NK-92 (cell line): Measurements from ENCODE around the gene SSMEM1.
"Not testable (repeated sequence)": the region's sequence is repeated elsewhere in the genome, so short reads cannot be mapped to it uniquely, and the experiment has no call there.

Experiments
- DNase-seq: peaks from one replicate; lab custom pipeline; 2025; ENCODE audit not compliant: unreplicated experiment; lab: John Stamatoyannopoulos, UW

The SSMEM1 gene

DNA sequence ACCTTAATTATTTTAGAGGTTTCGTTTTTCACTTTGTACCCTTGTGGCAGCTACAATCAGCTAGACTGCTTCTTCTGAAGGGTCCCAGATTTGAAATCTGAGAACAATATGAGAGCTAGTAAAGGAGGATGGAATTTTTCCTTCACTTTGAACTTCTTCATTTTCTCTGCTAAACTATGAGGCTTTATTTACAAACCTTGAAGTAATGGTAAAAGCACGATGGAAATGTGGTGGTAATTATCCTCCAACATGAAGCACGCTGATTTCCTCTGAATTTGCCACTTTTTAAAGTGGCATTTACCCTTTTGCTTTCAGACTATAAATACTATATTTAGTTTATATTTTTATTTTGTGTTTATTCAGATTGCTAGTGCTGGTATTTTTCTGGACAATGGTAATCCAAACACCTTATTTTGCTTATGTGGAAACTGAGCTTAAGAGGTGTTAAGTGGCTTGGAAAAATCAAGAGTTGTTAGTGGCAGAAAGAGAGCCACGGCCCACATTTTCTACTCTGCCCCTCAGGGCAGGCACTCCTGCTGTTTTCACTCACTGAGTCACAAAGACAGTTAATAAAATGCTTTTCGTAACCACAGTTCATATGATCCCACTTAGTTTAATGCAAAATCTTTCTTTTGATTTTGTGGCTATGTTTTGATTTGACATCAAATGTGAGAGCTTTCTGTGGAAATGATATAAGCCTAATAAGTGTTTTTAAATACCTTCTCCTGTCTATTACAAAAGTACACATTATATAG, 2.7 kb downstream of the SSMEM1 start:
- DNase-seq, result no peak

DNA sequence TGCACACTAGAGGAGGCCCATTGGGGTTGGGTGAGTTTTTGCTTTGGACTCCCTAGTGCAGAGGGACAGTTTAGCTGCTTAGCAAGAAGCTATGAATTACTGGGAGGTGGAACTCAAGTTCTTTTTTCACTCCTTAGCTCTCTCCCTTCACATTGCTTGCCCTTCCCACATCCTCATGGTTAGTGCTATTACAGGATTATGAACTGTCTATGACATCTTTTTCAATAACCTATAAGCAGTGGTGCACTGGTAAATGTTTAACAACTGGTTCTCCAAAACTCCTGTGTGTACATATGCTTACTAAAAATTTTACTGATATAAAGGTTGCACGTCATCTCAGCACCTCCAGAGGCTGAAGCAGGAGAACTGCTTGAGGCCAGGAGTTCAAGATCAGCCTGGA, 6.2 kb downstream of the SSMEM1 start:
- no peak for DNase-seq

DNA sequence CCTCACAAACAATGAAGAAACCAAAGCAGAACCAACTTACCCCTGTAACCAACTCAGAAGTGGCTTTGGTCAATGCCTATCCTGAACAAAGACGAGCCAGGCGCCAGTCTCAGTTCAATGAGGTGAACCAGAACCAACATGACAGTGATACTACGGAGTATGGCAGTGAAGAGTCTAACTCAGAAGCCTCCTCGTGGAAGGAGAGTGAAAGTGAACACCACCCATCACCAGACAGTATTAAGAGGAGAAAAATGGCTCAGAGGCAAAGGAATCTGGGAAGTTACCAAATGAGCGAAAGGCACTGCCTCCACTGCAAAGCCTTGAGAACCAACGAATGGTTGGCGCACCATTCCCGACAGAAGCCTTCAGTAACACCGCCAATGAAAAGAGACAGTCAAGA, 8.4 kb downstream of the SSMEM1 start:
- no peak for DNase-seq

DNA sequence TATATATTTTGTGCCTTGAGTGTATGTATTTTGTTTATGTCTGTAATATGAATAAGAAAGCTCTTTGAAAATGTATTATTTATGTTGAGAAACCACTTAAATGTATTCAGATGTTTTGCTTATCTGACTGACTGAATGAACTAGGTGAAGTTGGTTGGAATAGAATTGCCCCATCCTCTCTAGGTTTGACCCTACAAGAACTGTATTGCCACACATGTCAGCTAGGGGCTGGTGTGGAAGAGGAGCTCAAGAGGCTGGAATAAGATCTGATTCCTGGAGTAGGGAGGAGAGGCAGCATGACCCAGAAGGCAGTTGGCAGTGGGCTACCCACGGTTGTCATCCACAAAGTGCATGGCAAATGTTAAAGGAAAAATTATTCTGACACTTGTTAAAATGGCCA, 9.1 kb downstream of the SSMEM1 start:
- DNase-seq, result no peak

DNA sequence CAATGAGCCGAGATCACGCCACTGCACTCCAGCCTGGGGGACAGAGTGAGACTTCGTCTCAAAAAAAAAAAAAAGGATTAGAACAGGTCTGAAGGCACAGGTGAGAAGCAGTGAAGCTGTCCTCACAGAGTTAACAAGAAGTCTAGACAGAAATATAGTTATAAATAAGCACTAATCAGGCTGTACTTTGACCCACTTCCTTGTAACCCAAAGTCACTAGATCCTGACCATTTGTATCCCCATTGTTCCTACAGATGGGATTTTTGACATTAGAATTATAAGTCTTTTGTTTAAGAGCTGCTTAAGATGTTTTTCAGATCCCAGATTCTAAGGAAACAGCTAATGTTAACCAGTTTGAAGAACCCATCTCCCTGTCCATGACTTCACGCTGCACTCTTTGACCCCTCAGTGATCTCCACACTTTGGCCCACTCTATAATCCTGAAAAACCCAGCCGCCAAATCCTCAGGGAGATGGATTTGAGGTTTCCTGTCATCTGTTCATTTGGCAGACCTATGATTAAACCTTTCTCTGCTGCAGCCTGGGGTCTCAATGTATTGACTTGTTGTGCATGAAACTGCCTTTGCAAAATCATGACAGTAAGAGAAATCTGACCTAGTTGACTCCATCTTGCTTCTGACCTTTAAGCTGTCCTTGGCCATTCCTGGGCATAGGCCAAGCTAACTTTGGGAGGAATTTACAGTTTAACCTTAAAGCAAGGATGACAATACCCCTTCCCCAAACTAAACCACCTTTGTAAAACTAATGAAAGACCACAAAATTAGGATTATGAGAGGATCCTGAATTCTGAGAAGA, 11.4 kb downstream of the SSMEM1 start:
- no peak for DNase-seq

DNA sequence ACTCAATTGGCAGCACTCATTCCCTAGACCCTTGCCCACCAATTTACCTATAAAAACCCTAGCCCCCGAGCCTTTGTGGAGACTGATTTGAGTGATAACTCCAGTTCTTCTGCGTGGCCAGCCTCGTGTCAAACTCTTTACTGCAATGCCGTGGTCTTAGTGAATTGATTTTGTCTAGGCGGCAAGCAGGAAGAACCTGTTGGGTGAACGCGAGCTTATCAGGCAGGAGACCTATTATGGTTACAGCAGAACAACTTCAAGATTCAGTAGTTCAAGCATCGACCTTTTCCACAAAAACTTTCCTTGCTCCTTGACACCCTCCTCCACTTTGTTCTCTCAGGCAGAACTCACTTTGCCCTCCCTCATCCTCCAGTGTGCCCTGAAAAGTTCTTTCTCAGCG, 12.2 kb downstream of the SSMEM1 start:
- DNase-seq, result no peak

DNA sequence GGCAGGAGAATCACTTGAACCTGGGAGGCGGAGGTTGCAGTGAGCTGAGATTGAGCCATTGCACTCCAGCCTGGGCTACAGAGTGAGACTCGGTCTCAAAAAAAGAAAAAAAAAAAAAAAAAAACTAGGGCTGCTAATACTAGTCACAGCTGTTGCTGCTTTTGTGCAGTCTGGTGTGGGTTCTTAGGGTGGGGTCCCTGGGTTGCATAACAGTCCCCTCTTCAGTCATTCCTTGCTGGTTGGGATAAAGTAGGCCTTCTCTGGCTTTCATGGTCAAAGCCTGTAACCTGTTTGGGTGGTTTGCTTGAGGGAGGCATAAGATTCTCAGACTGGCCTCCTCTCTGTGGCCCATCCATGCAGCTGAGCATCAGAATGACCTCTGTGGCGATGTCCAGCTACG, 14.1 kb downstream of the SSMEM1 start:
- no peak for DNase-seq

DNA sequence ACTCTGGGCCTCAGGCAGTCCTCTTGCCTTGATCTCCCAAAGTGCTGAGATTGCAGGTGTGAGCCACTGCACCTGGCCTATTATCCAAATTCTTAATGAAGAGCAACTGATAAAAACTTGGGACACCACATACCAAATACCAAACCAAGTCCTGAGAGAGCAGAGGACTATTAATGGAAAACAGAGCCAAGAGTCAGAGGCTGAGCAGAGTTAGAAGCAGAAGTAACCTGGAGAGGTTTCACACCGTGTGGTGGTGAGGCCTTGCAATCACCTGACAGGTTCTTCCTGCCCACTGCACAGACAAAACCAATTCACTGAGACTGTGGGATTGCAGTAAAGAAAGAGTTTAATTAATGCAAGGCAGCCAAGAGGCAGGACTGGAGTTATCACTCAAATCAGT, 16.0 kb downstream of the SSMEM1 start:
- no peak for DNase-seq

DNA sequence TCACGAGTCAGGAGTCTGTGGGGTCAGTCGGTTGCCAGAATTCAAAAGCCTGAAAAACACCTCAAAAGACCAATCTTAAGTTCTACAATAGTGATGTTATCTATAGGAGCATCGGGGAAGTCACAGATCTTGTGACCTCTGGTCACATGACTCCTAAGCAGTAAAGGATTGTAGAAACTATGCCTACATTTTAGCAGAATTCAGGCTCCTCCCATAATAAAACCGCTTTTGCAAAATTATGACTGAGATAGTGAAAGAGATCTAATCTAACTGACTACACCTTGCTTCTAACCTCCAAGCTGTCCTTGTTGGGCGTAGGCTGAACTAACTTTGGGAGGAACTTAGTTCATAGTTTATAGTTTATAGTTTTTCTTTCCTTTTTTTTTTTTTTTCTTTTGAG, 16.6 kb downstream of the SSMEM1 start:
- no peak for DNase-seq

DNA sequence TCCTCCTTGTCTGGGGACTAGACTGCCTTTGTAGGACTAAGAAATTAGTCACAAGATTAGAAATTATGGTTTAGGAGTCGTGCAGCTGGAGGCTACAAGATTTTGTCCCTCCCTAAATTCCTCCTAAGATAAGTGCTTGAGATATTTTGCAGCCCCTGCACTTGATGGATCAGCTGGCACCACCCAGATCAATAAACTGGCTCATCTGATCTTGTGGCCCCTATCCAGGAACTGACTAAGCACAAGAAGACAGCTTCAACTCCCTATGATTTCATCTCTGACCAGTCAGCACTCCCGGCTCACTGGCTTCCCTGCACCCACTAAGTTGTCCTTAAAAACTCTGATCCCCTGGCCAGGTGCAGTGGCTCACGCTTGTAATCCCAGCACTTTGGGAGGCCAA, 17.3 kb downstream of the SSMEM1 start:
- DNase-seq, result not testable (repeated sequence)

DNA sequence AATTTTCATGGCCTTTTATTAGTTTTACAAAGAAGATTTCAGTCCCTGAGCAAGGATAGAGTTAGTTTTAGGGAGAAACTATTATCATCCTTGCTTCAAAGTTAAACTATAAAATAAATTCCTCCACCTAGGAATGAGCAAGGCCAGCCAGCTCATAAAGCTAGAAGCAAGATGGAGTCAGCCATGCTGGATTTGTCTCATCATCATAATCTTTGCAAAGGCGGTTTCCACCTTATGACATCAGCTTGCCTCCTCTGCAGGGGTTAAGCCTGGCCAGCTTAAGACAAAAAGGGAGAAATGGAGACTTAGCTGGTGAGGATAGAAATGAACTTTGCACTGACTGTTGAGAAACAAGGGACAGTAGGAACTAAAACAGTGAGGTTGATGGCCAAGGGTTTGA, 18.7 kb downstream of the SSMEM1 start:
- DNase-seq, result no peak

DNA sequence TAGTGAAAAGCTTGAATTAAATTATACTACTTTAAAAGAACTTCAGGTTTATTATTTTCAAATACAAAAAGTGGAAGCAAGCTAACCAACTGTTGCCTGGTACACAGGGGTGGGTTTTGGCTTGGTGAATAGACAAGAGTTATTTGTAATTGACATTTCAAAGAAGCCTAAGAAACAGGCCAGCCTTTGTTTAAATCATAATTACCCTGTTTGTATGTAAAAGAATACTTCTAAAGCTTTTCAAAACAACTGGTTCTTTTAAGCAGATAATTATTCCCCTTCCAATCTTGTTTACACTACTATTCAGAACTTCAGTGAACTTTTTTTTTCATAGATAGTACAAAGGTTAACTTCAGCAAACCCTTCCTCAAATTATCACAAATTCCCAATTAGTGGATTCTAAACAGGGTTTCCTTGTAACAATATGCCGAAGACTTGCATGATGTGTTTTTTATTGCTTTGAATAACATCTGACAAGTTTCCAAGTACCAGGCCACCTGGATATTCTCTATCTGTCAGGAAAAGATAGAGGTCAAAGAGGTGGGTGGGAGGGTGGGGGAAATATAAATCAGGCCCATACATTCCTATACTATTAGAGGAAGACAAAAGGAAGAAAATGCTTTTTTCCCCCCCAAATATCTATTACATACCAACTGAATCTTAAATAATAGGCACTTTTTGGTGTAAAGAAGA, 20.4 kb downstream of the SSMEM1 start:
- DNase-seq, result no peak

DNA sequence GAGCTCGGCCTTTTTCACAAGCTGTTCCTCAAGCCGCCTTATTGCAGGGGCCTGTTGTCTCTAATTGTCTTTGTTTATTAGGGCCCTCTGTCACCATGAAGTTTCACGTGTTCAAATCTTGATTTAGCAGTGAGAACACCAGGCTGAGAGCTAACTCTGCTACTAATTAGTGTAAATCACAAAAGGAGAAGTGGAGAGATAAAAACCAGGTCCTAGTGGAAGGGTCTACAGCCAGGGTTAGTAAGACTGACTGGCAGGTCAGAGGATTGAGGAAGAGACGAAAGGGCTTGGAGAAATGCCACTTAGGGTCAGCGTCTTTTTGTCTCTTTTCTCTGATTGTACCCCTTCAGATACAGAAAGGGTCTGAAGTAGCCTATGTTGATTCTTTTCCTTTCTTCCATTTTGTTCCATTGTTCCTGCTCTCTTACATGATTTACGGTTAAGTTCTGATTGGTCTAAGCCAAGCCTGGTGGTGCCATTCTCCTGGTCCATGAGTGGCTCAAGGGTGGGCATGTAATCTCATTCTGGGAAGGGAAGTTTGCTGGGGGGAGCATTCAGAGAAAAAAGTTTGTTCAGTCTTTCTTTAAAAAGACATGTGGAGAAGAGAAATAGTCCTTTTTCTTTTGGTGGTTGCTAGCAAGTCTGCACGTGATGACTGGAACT, 21.3 kb downstream of the SSMEM1 start:
- DNase-seq, result no peak

DNA sequence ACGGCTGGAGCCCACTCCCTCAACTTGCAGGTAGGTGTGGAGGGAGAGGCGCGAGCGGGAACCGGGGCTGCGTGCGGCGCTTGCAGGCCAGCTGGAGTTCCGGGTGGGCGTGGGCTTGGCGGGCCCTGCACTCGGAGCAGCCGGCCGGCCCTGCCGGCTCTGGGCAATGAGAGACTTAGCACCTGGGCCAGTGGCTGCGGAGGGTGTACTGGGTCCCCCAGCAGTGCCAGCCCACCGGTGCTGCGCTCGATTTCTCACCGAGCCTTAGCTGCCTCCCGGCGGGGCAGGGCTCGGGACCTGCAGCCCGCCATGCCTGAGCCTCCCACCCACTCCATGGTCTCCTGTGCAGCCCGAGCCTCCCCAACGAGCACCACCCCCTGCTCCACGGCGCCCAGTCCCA, 22.3 kb downstream of the SSMEM1 start:
- DNase-seq, result not testable (repeated sequence)

DNA sequence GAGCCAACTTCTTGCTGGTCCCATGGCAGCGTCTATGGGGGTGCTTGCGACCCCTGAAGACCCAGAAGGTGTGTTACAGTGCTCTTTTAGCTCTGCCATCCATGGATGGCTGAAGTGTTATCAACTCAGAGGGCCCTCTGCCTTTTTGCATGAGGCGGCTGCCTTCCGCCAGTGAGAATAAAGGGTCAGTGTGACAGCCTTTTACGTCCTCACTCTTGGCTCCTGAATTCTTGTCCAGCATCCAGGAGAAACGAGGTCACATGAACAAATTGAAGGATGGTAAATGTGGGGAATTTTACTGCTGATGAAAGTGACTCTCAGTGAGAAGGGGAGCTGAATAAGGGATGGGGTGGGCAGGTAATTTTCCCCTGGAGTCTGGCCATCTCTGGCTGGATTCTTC, 24.1 kb downstream of the SSMEM1 start:
- no peak for DNase-seq

DNA sequence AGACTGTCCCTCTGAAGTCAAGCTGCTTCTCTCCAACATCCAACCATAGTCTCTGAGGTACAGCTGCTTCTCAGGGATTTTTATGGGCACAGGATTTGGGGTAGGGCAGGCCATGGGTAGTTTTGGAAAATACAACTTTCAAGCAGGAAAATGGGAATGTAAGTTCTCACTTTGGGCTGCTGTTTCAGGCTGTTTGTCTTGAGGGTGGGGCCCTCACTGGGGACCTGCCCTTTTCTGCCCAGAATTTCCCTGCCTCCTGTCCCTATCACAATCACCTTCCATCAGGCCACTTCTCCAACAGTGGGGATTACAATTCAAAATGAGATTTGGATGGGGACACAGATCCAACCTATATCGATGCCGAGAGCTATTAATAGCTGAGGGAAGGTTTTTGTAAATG, 24.5 kb downstream of the SSMEM1 start:
- DNase-seq, result no peak

DNA sequence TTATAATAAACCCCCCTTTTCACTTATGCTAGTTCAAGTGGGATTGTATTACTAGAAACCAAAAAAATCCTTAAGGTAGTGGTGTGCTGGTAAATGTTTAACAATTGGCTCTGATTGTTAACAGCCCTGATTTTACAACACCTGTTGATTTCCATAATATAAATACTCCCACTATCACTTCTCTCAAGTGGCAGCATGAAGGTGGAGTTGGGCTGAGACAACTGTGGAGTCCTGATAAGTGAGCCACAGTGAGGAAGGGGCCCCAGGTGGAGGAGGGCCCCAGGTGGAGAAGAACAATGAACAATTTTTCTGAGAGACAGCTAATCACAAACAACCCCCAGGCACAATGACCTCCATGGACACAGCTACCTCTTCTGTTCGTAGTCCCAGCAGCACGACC, 26.4 kb downstream of the SSMEM1 start:
- no peak for DNase-seq

DNA sequence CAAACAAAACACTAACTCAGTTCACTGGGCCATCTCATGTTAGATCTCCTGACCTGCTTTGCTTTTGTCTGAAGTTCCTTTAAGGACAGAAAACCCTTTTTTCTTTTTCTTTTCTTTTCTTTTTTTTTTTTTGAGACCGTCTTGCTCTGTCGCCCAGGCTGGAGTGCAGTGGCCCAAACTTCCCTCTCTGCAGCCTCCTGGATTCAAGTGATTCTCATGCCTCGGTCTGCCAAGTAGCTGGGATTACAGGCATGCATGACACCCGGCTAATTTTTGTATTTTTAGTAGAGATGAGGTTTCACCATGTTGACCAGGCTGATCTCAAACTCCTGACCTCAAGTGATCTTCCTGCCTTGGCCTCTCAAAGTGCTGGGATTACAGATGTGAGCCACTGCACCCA, 28.7 kb downstream of the SSMEM1 start:
- not testable (repeated sequence) for DNase-seq

DNA sequence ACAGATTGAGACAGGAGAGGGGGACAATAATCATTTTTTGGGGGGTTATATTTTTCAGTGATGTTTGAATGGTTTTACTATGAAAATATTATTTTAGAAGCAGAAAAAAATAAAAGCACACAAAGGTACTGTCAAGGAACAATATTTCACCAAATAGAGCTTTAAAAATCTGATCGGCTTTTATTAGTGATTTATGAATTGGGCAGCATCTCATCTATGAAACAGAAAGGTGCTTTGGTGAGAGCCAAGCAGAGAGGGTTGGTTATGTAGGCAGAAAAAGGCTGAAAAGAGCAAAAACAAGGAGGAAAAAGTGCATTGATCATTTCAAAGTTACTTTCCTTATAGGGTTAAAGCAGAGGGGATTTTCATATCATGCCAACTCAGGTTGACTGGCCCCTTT, 32.6 kb downstream of the SSMEM1 start:
- DNase-seq, result no peak

DNA sequence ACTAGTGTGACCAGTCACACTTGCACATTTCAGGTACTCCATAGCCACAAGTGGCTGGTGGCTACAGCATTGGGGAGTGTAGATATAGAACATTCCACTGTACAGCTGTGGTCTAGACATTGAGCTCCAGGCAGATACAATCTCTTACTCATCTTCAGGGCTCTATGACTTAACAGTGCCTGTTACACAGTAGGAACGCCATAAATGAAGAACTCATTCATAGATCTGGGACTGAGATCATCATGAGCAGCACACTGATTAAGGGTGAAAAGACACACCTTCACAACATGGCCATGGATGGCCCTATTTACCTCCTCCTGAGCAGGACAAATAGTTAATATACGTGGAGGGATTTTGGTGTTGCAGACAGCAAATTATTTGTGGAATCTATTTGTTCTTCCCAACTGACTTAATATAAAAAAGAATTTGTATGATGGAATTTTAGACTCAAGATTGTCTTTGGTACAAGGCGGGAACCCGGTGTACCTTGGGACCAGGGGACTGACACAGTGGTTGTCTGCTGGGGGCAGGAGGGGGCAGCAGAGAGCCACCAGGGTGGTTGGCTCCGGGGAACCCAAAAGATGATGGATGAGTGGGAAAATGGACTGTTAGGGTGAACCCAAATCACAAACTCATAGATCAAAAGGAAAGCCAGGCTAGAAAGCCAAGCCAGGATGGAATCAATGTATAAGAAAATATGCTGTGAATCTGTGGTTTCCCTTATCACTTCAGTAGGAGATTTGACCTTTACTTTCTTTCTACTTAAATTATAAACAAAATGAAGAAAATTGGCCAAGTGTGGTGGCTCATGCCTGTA, 34.7 kb downstream of the SSMEM1 start:
- no peak for DNase-seq

DNA sequence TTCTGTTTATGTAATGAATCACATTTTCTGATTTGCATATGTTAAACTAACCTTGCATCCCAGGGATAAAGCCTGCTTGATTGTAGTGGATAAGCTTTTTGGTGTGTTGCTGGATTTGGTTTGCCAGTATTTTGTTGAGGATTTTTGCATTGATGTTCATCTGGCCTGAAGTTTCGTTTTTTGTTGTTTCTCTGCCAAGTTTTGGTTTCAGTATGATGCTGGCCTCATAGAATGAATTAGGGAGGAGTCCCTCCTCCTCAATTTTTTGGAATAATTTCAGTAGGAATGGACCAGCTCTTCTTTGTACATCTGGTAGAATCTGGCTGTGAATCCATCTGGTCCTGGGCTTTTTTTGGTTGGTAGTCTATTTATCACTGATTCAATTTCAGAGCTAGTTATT, 35.8 kb downstream of the SSMEM1 start:
- DNase-seq, result not testable (repeated sequence)
